ENCODE data around the gene CKAP2.
"Not testable (repeated sequence)": the region's sequence is repeated elsewhere in the genome, so short reads cannot be mapped to it uniquely, and the experiment has no call there.

The CKAP2 gene, protein sequence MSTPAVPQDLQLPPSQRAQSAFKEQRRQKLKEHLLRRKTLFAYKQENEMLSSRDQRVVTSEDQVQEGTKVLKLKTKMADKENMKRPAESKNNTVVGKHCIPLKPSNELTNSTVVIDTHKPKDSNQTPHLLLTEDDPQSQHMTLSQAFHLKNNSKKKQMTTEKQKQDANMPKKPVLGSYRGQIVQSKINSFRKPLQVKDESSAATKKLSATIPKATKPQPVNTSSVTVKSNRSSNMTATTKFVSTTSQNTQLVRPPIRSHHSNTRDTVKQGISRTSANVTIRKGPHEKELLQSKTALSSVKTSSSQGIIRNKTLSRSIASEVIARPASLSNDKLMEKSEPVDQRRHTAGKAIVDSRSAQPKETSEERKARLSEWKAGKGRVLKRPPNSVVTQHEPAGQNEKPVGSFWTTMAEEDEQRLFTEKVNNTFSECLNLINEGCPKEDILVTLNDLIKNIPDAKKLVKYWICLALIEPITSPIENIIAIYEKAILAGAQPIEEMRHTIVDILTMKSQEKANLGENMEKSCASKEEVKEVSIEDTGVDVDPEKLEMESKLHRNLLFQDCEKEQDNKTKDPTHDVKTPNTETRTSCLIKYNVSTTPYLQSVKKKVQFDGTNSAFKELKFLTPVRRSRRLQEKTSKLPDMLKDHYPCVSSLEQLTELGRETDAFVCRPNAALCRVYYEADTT

DNA sequence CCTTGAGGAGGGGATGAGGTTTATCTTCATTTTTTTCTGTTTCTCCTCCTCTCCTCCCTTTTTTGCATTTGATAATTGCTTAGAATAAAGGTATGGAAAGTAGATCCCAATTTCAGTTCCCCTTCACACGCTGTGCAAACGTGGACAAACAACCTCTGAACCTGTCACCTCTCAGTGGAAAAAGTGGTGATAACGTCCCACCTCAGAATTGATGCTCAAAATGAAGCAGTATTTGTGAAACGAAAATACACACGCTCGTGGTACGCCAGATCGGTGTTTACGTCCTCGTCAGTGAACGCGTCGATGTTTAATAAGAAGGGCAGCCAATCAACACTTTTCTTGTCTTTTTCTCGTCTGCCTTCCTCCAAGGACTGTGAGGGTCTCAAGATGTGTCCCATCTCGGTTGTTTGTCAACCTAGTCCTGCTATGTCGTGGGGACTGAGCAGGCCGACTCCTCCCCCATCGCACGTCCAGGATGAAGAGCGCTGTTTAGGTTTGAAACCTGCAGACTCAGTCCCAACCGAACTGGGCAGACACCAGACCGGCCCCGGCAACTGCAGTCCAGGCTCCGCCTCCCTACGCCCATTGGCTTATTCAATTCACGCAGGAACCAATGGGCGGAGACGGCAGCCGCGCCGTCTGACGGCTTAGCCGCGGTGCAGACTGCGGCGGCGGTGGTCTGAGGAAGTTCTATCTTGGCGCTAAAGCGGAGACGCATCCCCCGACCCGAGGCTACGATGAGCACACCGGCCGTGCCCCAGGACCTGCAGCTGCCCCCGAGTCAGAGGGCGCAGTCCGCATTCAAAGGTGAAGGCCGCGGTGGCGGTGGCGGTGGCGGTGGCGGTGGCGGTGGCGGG is at the start of gene CKAP2:
CKAP2 (plus strand) TSS at position 659 of the 857 bp plus-strand sequence; CDS start at position 738, 79 bp downstream.
- peak; percentile 84 for DNase-seq (ENCODE audit: low read depth in 2 of 2, low spot score in 1 of 2)

DNA sequence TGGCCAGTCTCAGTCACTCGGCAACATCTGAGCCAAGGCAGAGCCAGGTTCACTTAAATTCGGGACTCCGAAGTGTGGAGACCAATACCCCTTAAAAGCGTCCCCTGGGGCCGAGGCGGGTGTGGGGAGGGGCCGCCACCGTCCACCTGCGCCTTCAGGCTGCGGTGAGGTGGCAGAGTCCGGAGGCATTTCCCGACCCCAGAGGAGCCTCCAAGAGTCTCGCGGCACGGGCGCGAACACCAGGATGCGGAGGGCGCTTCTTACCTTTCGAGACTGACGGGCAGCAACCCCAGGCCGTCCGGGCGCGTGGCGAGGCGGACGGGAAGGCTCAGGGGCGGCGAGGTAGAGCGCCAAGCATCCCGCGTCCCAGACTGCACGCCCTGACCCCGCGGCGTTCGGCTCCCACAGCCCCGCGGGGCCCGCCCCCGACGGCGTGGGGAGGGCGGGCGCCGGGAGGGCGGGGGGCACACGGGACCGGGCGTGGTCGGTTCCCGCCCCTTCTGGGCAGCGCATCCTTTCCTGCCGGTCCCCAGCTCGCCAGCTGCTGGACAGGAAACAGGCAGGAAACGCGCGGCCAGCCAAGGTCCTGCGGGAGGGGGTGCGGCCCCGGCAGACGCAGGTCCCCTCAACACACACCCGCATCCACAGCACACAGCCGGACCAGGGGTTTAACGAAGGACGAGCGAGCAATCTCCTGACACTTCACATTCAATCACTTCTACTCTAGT is 49.3 kb upstream of the CKAP2 start, which contains the start of gene THSD1:
THSD1 (minus strand) TSS at position 406 of the 728 bp plus-strand sequence. CDS start 3,572 bp downstream, outside the sequence.
- no peak for DNase-seq (ENCODE audit: low read depth in 2 of 2, low spot score in 1 of 2)

DNA sequence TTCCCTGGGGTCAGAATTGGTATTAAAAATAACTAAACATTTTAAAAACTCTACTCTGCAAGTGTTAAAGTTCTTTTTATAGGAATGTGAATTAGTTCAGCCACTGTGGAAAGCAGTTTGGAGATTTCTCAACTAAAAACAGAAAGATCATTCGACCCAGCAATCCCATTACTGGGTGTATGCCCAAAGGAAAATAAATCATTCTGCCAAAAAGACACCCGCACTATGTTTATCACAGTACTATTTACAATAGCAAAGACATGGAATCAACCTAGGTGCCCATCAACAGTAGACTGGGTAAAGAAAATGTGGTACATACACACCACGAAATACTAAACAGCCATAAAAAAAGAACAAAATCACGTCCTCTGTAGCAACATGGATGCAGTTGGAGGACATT is 48.6 kb upstream of the CKAP2 start:
- DNase-seq (ENCODE audit: low read depth in 2 of 2, low spot score in 1 of 2): no peak

DNA sequence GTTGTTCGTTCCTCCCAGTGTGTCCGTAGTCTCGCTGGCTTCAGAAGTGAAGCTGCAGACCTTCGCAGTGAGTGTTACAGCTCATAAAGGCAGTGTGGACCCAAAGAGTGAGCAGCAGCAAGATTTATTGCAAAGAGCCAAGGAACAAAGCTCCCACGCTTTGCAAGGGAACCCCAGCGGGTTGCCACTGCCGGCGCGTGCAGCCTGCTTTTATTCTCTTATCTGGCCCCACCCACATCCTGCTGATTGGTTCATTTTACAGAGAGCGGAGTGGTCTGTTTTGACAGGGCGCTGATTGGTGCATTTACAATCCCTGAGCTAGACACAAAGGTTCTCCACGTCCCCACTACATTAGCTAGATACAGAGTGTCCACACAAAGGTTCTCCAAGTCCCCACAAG is 47.8 kb upstream of the CKAP2 start:
- DNase-seq (ENCODE audit: low read depth in 2 of 2, low spot score in 1 of 2): not testable (repeated sequence)

DNA sequence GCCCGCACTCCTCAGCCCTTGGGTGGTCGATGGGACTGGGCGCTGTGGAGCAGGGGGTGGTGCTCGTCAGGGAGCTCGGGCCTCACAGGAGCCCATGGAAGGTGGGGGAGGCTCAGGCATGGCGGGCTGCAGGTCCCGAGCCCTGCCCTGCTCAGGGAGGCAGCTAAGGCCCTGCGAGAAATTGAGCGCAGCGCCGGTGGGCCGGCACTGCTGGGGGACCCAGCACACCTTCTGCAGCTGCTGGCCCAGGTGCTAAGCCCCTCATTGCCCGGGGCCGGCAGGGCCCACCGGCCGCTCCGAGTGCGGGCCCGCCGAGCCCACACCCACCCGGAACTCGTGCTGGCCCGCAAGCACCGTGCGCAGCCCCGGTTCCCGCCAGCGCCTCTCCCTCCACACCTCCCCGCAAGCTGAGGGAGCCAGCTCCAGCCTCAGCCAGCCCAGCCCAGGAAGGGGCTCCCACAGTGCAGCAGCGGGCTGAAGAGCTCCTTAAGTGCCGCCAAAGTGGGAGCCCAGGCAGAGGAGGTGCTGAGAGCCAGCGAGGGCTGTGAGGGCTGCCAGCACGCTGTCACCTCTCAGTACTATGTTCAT is 47.1 kb upstream of the CKAP2 start:
- DNase-seq (ENCODE audit: low read depth in 2 of 2, low spot score in 1 of 2): not testable (repeated sequence)

DNA sequence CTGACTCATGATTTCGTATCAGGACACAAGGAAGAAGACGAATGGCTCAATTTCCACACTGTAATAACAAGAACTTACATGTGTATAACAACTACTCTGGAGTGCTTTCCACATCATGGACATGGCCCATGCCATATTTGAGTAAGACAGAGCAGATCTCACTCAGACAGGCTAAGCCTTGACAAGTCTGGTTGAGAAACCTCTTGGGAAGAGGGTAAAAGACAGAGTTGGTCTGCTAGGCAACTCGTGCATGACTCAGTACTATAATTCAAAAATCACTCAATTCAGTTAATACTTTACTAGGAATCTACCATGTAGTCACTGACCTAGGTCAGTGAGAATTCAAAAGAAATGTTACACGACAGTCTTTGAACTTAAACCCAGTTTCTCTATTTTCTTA is 43.6 kb upstream of the CKAP2 start:
- no peak for DNase-seq (ENCODE audit: low read depth in 2 of 2, low spot score in 1 of 2)

DNA sequence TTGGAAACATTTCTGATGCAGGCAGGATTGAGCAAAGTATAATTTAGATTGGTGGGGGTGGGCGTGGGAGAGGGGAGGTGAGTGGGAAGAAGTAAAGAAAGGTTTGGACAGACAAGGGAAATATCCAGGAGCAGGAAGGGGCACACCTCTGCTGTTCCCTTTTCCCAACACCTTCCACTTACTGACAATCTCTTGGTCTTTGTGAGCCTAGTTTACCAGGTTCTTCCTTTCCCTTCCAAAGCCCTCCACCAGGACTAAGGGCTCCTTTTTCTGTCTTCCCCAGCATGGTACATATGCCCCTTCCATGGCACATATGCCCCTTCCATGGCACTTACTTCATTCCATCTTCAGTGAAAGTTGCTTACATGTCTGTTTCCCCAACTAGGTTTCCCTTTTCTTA is 43.1 kb upstream of the CKAP2 start:
- no peak for DNase-seq (ENCODE audit: low read depth in 2 of 2, low spot score in 1 of 2)

DNA sequence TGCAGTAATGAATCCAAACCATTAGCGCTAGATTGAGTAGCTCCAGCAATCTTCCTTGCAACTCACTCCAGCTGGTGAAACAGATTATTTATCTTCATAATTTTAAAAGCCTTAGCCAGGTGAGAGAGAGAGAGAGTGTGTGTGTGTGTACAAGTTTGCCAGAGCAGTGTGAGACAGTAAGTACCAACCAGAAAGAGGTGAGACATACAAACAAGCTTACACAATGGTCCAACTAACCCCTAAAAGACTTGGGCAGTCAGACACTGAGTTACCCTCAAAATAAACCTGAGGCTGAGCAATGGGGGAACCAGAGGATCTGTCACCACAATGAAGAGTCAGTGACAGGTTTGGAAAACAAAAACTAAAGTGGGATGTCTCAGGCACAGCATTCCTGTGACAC is 41.2 kb upstream of the CKAP2 start:
- no peak for DNase-seq (ENCODE audit: low read depth in 2 of 2, low spot score in 1 of 2)

DNA sequence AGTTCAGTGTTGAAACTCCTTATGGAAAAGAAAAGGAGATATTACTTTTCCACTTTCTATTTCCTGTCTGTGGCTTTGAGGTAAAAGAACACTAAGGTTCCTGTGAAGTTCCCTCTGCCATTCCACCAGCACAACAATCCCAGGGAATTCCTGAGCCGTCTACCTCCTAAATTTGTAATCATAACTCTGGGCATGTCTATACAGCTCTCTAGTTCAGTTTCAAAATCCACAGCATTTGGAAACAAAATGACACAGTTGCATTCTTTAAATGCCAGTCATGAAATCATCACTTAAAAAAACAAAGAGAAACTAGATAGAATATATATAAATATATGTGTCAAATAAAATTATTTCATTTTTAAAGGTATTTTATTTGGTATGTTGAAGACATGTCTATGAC is 40.3 kb upstream of the CKAP2 start:
- DNase-seq (ENCODE audit: low read depth in 2 of 2, low spot score in 1 of 2): no peak

DNA sequence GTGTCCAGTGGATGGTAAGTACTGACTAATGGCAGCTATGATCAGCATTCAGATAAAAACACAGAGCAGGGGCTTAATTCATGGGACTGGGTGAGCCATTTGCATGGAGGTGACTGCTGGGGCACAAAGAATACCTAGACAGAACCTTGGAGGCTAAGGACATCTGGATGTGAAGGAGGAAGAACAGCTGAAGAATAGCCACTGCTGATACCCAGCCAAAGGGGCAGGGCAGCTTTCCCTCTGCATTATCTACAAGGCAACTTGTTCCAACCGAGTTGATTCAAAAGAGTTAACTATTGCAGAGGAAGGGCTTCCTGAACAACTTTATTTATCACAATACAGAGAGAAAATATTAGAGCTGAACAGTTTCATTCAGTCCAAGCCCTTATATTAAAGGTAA is 36.2 kb upstream of the CKAP2 start:
- no peak for DNase-seq (ENCODE audit: low read depth in 2 of 2, low spot score in 1 of 2)

DNA sequence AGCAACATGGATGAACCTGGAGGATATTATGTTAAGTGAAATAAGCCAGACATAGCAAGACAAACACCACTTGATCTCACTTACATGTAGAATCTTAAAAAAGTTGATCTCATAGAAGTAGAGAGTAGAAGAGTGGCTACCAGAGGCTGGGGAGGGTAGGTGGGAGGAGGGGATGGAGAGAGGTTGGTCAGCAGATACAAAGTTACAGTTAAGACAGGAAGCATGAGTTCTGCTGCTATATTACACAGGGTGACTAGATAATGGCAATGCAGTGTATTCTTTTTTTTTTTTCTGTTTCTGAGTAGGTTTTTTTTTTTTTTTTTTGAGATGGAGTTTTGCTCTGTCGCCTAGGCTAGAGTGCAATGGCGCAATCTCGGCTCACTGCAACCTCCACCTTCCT is 34.1 kb upstream of the CKAP2 start:
- no peak for DNase-seq (ENCODE audit: low read depth in 2 of 2, low spot score in 1 of 2)

DNA sequence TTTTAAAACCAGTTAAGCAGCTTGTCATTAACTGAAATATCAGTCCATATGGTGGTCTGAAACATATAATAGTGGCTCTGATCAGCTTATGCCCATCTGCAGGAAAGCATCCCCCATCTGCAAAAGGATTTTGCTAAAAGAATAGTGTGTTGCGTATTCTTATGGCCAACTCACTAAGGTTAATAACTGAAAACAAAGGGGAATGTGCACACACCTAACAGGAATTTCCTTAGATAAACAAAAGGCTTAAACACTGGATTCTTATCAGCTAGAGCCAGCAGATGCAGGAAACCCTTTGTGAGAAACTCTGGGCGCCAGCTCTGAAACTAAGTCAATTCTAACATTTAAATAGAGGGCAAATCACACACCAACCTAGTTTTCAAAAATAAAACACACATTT is 27.0 kb upstream of the CKAP2 start:
- DNase-seq (ENCODE audit: low read depth in 2 of 2, low spot score in 1 of 2): no peak

DNA sequence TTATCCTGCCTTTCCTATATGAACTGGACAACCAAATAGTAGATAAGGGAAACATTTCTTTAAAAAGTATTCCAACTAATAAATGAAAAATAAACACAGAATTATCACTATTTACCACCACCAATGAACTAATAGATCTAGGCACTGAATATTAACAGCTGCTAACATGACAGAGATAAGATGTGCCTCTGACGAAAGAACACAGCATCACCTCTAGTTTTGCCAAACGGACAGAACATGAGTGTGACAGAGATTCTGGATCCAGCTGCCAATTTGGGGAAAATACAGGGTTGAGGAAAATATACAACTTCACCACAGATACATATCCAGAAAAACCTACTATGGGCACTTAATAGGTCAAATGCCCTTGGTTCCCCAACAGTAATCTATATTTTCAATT is 22.8 kb upstream of the CKAP2 start:
- DNase-seq (ENCODE audit: low read depth in 2 of 2, low spot score in 1 of 2): no peak

DNA sequence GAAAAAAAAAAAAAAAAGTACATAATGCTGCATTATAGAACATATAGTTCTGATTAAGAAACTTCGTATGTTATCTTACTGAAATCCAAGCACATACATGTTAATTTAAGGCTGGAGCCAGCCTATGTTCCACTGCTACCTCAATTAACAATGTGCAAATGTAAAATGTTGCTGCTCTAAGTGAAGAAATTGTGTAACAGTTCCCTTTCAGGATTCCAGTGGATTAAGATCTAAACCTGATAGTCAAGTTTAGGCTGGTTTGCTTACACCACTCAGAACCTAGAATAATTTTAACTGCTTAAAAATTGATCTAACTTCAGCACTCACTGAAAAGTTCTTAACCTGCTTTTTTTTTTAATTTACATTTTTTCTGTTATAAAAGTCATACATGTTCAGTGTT is 9.0 kb upstream of the CKAP2 start:
- no peak for DNase-seq (ENCODE audit: low read depth in 2 of 2, low spot score in 1 of 2)

DNA sequence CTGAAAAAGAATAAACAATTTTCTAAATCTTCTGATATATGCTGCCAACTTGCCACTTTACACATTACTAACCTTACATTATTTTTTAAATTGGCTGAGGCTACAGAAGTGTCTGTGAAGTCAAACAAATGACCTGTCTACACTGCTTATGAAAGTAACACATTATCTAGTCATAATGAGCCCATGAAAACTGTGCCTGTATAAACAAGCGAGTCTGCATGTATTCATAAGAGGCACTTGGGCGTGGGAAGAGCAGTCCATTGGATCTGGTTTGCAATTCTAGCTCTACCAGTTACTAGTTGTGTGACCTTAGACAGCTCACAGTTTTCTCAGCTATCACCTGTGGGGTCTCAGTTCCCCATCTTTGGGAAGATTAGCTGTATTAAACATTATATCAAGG is 7.9 kb upstream of the CKAP2 start:
- DNase-seq (ENCODE audit: low read depth in 2 of 2, low spot score in 1 of 2): no peak

DNA sequence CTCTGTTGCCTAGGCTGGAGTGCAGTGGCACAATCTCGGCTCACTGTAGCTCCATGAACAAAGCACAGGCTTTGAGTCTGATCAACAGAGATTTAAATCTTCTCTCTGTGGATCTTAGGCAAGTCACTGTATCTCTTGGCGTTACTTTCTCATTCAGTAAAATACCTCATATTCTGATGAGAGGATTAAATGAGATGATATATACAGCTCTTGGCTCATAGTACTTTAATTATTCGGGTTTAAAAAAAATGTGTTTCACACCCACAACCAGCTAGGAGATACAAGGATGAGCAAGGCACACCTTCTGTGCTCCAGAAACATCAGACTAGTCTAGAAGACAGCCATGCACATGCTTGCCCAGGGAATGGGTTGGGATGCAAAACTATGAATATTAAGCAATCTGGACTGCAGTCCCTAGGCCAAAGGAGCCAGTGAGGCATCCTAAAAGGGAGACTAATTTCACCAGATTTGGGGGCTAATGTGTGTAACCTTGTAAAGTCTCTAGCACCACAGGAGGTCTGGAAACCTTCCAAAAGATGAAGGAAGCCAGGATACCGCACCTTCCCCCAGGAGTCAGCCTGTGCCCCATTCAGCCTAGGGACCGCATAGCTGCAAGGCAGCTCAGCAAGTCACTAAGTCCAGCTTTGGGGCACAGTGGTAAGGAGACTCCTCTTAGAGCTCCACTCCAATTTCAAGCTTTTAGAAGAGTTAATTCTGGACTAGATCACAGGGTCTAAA is 7.3 kb upstream of the CKAP2 start:
- no peak for DNase-seq (ENCODE audit: low read depth in 2 of 2, low spot score in 1 of 2)

DNA sequence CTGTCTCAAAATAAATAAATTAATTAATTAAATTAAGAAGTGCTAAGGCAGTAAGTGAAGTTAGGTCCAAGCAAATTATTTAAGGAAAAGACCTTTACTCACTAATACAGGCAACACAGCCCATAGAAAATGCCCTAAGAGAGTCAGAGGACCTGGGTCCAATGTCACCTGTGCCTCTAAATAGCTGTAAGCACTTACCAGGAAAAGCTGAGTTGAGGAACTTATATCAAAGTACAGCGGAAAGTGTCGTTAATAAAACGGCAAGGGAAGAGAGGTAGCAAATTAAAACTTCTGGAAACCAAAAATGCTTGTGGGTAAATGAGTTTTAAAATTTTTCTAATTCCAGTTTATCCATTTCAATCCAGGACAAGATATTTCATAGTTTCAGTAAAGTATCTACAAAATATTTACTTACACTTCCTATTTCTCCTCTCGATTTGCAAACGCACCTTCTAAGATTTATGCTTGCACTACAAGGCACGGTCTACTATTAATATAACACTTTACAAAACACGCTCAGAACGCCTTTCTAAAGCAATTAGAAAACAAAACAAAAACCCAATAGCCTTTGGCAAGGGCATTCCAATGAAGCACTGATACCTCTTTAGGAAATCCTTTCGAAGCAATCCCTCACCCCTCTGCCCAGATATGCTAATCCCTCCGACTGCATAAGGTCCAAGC is 5.8 kb upstream of the CKAP2 start:
- DNase-seq (ENCODE audit: low read depth in 2 of 2, low spot score in 1 of 2): no peak

DNA sequence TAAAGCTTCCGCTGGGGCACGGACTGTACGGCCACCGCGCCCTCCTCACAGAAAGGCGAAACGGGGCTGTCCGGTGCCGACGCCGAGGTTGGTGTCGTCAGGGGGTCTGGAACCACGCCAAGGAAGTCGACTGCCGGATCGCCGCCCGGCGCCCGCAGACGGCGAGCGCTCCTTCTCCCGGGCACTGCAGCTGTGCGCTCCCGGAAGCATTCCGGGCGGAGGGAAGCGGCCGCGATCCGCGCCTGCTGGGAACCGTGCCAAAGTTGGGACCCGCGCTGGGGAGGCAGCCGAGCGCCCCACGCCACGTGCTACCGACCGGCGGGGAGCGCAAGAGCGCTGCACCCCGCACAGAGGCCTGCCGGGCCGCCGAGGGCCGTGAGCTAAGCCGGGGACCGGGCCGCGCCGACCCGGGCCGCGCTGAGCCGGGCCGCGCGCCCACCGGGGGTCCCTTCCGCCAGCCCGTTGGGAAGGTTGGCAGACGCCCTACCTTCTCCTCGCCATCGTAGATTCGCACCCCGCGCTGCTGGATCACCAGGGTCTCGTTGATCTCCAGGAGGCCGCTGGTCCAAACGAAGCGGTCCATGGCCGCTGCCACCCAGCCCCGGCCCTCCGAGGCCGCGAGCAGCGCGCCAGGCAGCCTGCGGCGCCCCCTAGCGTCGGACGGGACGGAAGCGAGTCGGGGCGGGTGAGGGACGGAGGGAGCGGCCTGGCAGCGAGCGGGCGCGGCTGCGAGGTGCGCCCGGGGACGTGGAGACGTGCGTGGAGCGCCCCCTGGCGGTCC is 5.1 kb upstream of the CKAP2 start, which contains the start of gene VPS36:
VPS36 (minus strand) TSS at position 623 of the 781 bp plus-strand sequence; CDS start at position 583, 40 bp downstream.
- peak; percentile 85 to 89 for DNase-seq (ENCODE audit: low read depth in 2 of 2, low spot score in 1 of 2)

DNA sequence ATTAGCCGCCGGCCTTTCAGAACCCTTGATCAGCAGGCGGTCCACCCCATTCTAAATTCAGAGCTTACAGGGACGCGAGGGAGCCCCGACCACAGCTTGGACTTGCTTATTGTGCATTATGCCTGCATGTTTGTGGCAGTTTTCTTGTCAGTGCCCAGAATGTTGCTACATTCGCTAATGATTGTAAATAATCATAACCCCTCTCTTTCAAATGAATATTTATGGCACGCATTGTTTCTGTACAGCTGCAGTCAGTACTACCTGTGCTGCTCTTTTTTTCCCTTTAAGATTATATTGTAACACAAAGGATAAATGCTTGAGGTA is 4.5 kb upstream of the CKAP2 start:
- DNase-seq (ENCODE audit: low read depth in 2 of 2, low spot score in 1 of 2): no peak

Data from stimulated activated CD8-positive, alpha-beta memory T cell treated with anti-CD3 and anti-CD28 coated beads, Interleukin-4, amount 100 ng/mL, for 4 hours (primary cell).